Stimulated activated CD4-positive, alpha-beta T cell treated with anti-CD3 and anti-CD28 coated beads, Interleukin-2, amount 100 ng/mL, for 24 hours (primary cell): ENCODE data around the gene CLEC1B.
"Not testable (repeated sequence)": the region's sequence is repeated elsewhere in the genome, so short reads cannot be mapped to it uniquely, and the experiment has no call there.

Experiments used
- DNase-seq, 2 donors: peaks; one replicate each; pipeline ENCODE4 v3.0.0-alpha.2; 2020

CLEC1B gene

GRCh38 chr12:9999016-9999415, at the start of gene CLEC1B:
Gene CLEC1B, minus strand, starts transcription at chr12:9999121. Its CDS starts 21 bp downstream, at chr12:9999100.
- DNase-seq, result no peak

DNA sequence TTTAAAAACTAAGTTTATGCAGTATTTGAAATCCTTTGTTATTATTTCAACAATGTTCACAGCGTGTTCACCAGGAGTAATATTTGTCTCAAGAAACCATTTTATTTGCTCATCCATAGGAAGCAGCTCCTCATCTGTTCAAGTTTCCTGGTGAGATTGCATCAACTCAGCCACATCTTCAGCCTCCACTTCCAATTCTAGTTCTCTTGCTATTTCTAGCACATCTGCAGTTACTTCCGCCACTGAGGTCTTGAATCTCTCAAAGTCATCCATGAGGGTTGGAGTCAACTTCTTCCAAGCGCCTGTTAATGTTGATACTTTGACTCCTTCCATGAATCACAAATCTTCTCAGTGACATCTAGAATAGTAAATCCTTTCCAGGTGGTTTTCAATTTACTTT, 49.6 kb upstream of the CLEC1B start:
- DNase-seq, result no peak

GRCh38 chr12:10042167-10042566, 43.2 kb upstream of the CLEC1B start:
- no peak for DNase-seq

GRCh38 chr12:10033783-10034545, 35.0 kb upstream of the CLEC1B start:
- no peak for DNase-seq

- no peak for DNase-seq
These were observed 32.9 kb upstream of the CLEC1B start for GRCh38 chr12:10031771-10032175.

GRCh38 chr12:10031321-10031720, 32.4 kb upstream of the CLEC1B start:
- DNase-seq, result no peak

DNA sequence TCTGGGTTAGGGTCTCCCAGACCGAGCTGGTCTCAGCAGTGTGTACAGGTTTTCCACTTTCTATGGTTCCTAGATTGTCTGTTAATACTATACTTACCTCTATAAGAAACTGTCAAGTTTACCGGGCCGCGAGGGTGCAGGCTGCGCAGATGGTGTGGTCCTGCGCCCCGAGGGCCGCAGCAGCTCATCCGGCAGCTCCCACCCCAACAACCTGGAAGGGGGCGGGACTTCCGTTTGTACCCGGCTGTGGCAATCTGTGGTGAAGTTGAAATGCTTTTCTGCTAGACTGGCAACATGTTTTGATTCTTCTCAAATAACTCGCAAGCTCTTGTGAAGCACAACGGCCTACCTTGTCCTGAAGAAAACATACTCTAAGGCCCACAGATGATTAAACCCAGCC, 31.5 kb upstream of the CLEC1B start, which contains the start of gene CLEC9A:
Gene CLEC9A, plus strand, starts transcription at position 237 of the 400 bp plus-strand sequence. CDS start 22,006 bp downstream, outside the sequence.
- no peak for DNase-seq

GRCh38 chr12:10027721-10028120, 28.8 kb upstream of the CLEC1B start:
- DNase-seq, result no peak

GRCh38 chr12:10027311-10027710, 28.4 kb upstream of the CLEC1B start:
- no peak for DNase-seq

- not testable (repeated sequence) for DNase-seq
These were observed 27.7 kb upstream of the CLEC1B start for GRCh38 chr12:10026666-10027065.

- DNase-seq, result no peak
These were observed 26.3 kb upstream of the CLEC1B start for GRCh38 chr12:10025236-10025635.

GRCh38 chr12:10021342-10021741, 22.4 kb upstream of the CLEC1B start:
- no peak for DNase-seq

GRCh38 chr12:10018386-10018785, 19.5 kb upstream of the CLEC1B start:
- DNase-seq, result no peak

DNA sequence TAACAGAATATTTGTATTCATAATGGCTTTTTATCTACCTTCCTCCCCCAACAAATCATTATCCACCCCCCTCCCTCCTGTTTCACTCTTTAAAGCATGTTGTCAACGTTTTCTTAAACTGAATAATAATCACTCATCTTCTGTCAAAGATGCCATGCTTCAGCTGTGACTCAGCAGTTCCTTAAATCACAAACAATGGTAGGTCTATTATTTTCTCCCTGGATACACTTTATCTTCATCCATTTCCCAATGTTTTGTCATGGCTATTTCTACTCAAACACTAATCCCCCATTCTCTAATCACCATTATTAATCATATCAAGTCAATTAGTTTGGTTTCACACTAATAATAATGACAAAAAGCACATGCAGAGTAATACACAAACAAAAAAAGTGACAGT, 18.0 kb upstream of the CLEC1B start:
- DNase-seq, result no peak

- no peak for DNase-seq
These were observed 16.5 kb upstream of the CLEC1B start for GRCh38 chr12:10015450-10015849.

DNA sequence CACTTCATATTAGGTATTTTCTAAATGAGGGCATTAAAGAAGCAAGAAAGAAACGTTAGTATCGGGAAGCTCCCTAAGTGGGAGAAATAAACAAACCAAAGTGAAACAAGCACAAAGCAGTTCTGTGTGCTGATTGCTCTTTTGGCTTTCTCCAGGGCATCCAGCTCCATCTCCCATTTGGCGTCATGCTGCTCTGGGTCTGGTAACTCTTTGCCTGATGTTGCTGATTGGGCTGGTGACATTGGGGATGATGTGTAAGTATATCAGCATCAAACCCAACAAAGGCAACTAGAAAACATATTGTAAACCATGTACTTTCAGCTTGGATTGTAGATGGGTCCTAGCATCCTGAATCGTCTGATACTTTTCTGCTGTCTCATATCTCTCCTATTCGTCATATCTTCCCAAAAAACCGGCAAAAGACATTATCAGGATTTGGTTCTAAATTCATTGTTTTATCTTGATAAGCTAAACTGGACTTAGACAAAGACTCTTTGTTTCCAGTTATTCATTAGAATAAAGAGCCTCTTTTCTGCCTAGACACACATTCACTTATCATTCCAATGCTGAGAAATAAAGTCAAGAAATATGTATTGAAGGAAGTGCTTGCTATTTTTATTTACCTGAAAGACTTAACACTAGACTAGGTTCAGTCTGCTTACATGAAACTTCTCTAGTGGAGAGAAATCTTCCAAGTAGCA, 13.9 kb upstream of the CLEC1B start:
- DNase-seq, result no peak

GRCh38 chr12:10001171-10001776, 2.4 kb upstream of the CLEC1B start:
- DNase-seq, result no peak

DNA sequence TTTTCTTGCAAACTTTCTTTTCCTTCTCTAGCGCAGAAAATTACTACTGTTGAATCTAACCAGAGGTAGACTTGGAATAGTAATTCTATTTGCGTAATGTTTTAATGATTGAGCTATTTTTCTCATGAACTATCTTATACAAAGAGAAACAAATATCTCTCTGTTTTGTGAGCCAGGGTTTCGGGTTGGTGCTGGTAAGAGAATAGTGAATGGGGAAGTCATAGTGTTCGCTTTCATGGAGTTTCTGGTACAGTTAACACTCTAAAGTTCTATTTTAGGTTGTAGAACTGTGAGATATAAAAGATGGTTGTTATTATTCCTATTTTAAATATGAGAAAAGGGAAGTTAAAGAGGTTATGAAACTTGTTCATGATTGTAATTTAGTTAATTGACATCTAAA, 6.6 kb downstream of the CLEC1B start:
- DNase-seq, result no peak

- DNase-seq, result no peak
These were observed 7.0 kb downstream of the CLEC1B start for GRCh38 chr12:9991876-9992275.

DNA sequence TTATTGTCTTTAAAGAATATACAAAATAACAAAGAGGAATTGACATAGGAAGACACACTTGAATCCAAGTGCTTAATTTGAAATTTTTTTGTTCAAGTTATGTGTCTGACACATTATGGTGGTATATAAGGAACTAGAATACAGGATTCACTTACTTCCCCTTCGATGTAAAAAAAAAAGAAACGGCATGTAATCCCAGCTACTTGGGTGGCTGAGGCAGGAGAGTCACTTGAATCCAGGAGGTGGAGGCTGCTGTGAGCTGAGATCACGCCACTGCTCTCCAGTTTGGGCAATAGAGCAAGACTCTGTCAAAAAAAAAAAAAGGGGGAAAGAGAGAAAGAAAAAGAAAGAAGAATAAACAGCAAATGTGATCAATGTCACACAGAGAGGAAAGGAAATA, 18.8 kb downstream of the CLEC1B start:
- no peak for DNase-seq

DNA sequence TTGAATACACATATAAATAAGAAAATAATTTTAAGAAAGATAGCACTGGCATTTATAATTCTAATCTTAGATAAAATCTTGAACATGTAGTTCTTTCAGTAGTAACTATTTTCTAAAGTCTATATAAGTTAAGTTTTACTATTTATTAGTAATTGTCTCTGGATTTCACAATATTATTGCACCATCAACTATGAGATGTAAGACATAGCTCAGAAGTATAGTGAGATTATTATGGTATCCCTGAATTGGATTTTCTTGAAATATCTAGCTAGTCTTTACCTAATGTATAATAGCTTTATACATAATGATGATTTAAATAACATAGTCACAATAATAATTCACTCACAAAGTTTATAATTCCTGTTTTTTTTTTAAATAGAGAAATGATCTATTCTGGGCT, 21.0 kb downstream of the CLEC1B start:
- no peak for DNase-seq

- DNase-seq, result not testable (repeated sequence)
These were observed 22.3 kb downstream of the CLEC1B start for GRCh38 chr12:9976626-9977025.

- DNase-seq, result no peak
These were observed 23.3 kb downstream of the CLEC1B start for GRCh38 chr12:9975614-9976013.

- not testable (repeated sequence) for DNase-seq
These were observed 24.2 kb downstream of the CLEC1B start for GRCh38 chr12:9974731-9975130.
